ENCODE data around the gene CHGA.

Gene CHGA

GRCh38 chr14:92926180-92926845, 3.4 kb downstream of the CHGA start:
- Histone ChIP-seq H3K9me2 (replicated peaks; ENCODE audit: low read depth, low read length) (no peaks in the 10 kb centered on the region), H3F3A (ENCODE audit: low read depth) (no peaks in the 10 kb centered on the region), H3K27me3 (ENCODE audit: insufficient read depth, low read length, poor library complexity, severe bottlenecking) (no peaks in the 10 kb centered on the region), H3K79me2 (ENCODE audit: insufficient read depth, low read length) (no peaks in the 10 kb centered on the region), H4K20me1 (ENCODE audit: insufficient read depth, low read length, poor library complexity, severe bottlenecking) (no peaks in the 10 kb centered on the region), H3K36me3 (ENCODE audit: insufficient read depth, low read length) (no peaks in the 10 kb centered on the region), H2AFZ (ENCODE audit: low read length) (no peak overlapping the region), H3K9me3 (ENCODE audit: insufficient read depth, low read depth, low read length) (no peaks in the 10 kb centered on the region), H3K4me2 (ENCODE audit: low read depth, low read length, poor library complexity, severe bottlenecking) (no peak overlapping the region), H3K4me1 (ENCODE audit: insufficient read depth, low read length, poor library complexity, severe bottlenecking) (no peaks in the 10 kb centered on the region), H3K9ac (ENCODE audit: low read depth, low read length, poor library complexity, severe bottlenecking) (no peak overlapping the region), H3K4me3 (ENCODE audit: low read length, poor library complexity, severe bottlenecking) (no peak overlapping the region)
- TF ChIP-seq CTCF (conservative IDR thresholded peaks at IDR 0.05; ENCODE audit: low read length) (no peak), EZH2phosphoT487 (IDR thresholded peaks at IDR 0.05; ENCODE audit: borderline replicate concordance) (no peak)

- no peaks in the 10 kb centered on the region for H3K36me3 ChIP-seq (ENCODE audit: insufficient read depth, low read length)
- no peak overlapping the region for H3K9ac ChIP-seq (ENCODE audit: low read depth, low read length, poor library complexity, severe bottlenecking)
- H3F3A ChIP-seq (ENCODE audit: low read depth), result no peaks in the 10 kb centered on the region
- H3K79me2 ChIP-seq (ENCODE audit: insufficient read depth, low read length), result no peaks in the 10 kb centered on the region
- no peaks in the 10 kb centered on the region for H3K9me2 ChIP-seq (replicated peaks; ENCODE audit: low read depth, low read length)
- no peaks in the 10 kb centered on the region for H4K20me1 ChIP-seq (ENCODE audit: insufficient read depth, low read length, poor library complexity, severe bottlenecking)
- H3K27me3 ChIP-seq (ENCODE audit: insufficient read depth, low read length, poor library complexity, severe bottlenecking), result no peaks in the 10 kb centered on the region
- H3K4me1 ChIP-seq (ENCODE audit: insufficient read depth, low read length, poor library complexity, severe bottlenecking), result no peaks in the 10 kb centered on the region
- no peak overlapping the region for H3K4me3 ChIP-seq (ENCODE audit: low read length, poor library complexity, severe bottlenecking)
- no peak overlapping the region for H3K4me2 ChIP-seq (ENCODE audit: low read depth, low read length, poor library complexity, severe bottlenecking)
- no peaks in the 10 kb centered on the region for H3K9me3 ChIP-seq (ENCODE audit: insufficient read depth, low read depth, low read length)
- no peak overlapping the region for H2AFZ ChIP-seq (ENCODE audit: low read length)
- TF ChIP-seq CTCF (conservative IDR thresholded peaks at IDR 0.05; ENCODE audit: low read length), result no peak
- TF ChIP-seq EZH2phosphoT487 (IDR thresholded peaks at IDR 0.05; ENCODE audit: borderline replicate concordance), result no peak
Observed at GRCh38 chr14:92926931-92927330, 4.0 kb downstream of the CHGA start.

GRCh38 chr14:92927349-92928257, 4.7 kb downstream of the CHGA start:
- Histone ChIP-seq H3K4me2 (ENCODE audit: low read depth, low read length, poor library complexity, severe bottlenecking) (no peak overlapping the region), H3K79me2 (ENCODE audit: insufficient read depth, low read length) (no peaks in the 10 kb centered on the region), H3K4me3 (ENCODE audit: low read length, poor library complexity, severe bottlenecking) (no peak overlapping the region), H3K9me3 (ENCODE audit: insufficient read depth, low read depth, low read length) (no peaks in the 10 kb centered on the region), H2AFZ (ENCODE audit: low read length) (no peak overlapping the region), H3K4me1 (ENCODE audit: insufficient read depth, low read length, poor library complexity, severe bottlenecking) (no peaks in the 10 kb centered on the region), H3K36me3 (ENCODE audit: insufficient read depth, low read length) (no peaks in the 10 kb centered on the region), H3F3A (ENCODE audit: low read depth) (no peaks in the 10 kb centered on the region), H3K9ac (ENCODE audit: low read depth, low read length, poor library complexity, severe bottlenecking) (no peak overlapping the region), H4K20me1 (ENCODE audit: insufficient read depth, low read length, poor library complexity, severe bottlenecking) (no peaks in the 10 kb centered on the region), H3K27me3 (ENCODE audit: insufficient read depth, low read length, poor library complexity, severe bottlenecking) (no peaks in the 10 kb centered on the region), H3K9me2 (replicated peaks; ENCODE audit: low read depth, low read length) (no peaks in the 10 kb centered on the region)
- TF ChIP-seq CTCF (conservative IDR thresholded peaks at IDR 0.05; ENCODE audit: low read length) (no peak), EZH2phosphoT487 (IDR thresholded peaks at IDR 0.05; ENCODE audit: borderline replicate concordance) (no peak)
